Activated CD8-positive, alpha-beta memory T cell treated with anti-CD3 and anti-CD28 coated beads for 4 hours (primary cell): ENCODE results near the gene CRHR1.
"Not testable (repeated sequence)": the region's sequence is repeated elsewhere in the genome, so short reads cannot be mapped to it uniquely, and the experiment has no call there.

Source experiments
- DNase-seq, 2 donors: peaks; one replicate each; pipeline ENCODE4 v3.0.0-alpha.2; 2020; ENCODE audit warnings: low read depth in 2 of 2

The CRHR1 gene

GRCh38 chr17:45845376-45846185 is 61.5 kb downstream of the CRHR1 start:
- no peak for DNase-seq

- DNase-seq, result no peak
Measured at GRCh38 chr17:45846223-45846622, 62.1 kb downstream of the CRHR1 start.

GRCh38 chr17:45846646-45847045 is 62.5 kb downstream of the CRHR1 start:
- no peak for DNase-seq

GRCh38 chr17:45847101-45847500 is 63.0 kb downstream of the CRHR1 start:
- DNase-seq, result no peak

- DNase-seq, result no peak
Measured at GRCh38 chr17:45847747-45848146, 63.6 kb downstream of the CRHR1 start.

GRCh38 chr17:45848405-45848804 is 64.3 kb downstream of the CRHR1 start:
- no peak for DNase-seq

- DNase-seq, result no peak
Measured at GRCh38 chr17:45848868-45849535, 64.9 kb downstream of the CRHR1 start.

- DNase-seq, result no peak
Measured at GRCh38 chr17:45849536-45849990, 65.4 kb downstream of the CRHR1 start.

GRCh38 chr17:45850011-45850410 is 65.9 kb downstream of the CRHR1 start:
- no peak for DNase-seq

- no peak for DNase-seq
Measured at GRCh38 chr17:45850468-45850867, 66.3 kb downstream of the CRHR1 start.

- no peak for DNase-seq
Measured at GRCh38 chr17:45851022-45851421, 66.9 kb downstream of the CRHR1 start.

GRCh38 chr17:45851464-45851863 is 67.3 kb downstream of the CRHR1 start:
- no peak for DNase-seq

GRCh38 chr17:45851873-45852272 is 67.8 kb downstream of the CRHR1 start:
- no peak for DNase-seq

GRCh38 chr17:45852535-45853297 is 68.6 kb downstream of the CRHR1 start:
- peak; percentile 9 to 33 for DNase-seq

GRCh38 chr17:45854209-45854608 is 70.1 kb downstream of the CRHR1 start:
- no peak for DNase-seq

GRCh38 chr17:45855691-45856336 is 71.7 kb downstream of the CRHR1 start:
- no peak for DNase-seq

- no peak for DNase-seq
Measured at GRCh38 chr17:45857977-45858708, 74.0 kb downstream of the CRHR1 start.

GRCh38 chr17:45861165-45861564 is 77.0 kb downstream of the CRHR1 start:
- DNase-seq, result no peak

- not testable (repeated sequence) for DNase-seq
Measured at GRCh38 chr17:45862127-45862526, 78.0 kb downstream of the CRHR1 start.

GRCh38 chr17:45863857-45864654 is 79.9 kb downstream of the CRHR1 start:
- DNase-seq, result no peak
